Hepatocyte (in vitro differentiated cells): ENCODE results near the gene ZFHX2. TPM values are rescaled to one million over a fixed set of nuclear protein-coding genes. Genes with fewer than 3 reads are reported as not detected.

Source experiments
- DNase-seq: peaks from one replicate; pipeline ENCODE4 v3.0.0-alpha.2; 2016; ENCODE audit warnings: low spot score
- H2AFZ ChIP-seq: fragments of 200-600 bp; sonication (generic); 2 replicates; pipeline ENCODE4 v1.6.0; 2016; ENCODE audit warnings: antibody characterized with exemption, mild to moderate bottlenecking
- H3K27ac ChIP-seq: fragments of 200-600 bp; sonication (generic); 2 replicates; pipeline ENCODE4 v1.5.1; 2016; ENCODE audit warnings: mild to moderate bottlenecking
- H3K27me3 ChIP-seq: fragments of 200-600 bp; sonication (generic); 2 replicates; pipeline ENCODE4 v1.6.1; 2016
- H3K36me3 ChIP-seq: fragments of 200-600 bp; sonication (generic); replicated peaks from 2 replicates; pipeline ENCODE4 v1.5.1; 2016; ENCODE audit warnings: low read depth; ENCODE audit not compliant: insufficient read depth
- H3K4me1 ChIP-seq: fragments of 200-600 bp; sonication (generic); 2 replicates; pipeline ENCODE4 v1.5.1; 2016; ENCODE audit warnings: mild to moderate bottlenecking, moderate library complexity; ENCODE audit not compliant: insufficient read depth
- H3K4me2 ChIP-seq: fragments of 200-600 bp; sonication (generic); 2 replicates; pipeline ENCODE4 v1.6.0; 2016
- H3K4me3 ChIP-seq: fragments of 200-600 bp; sonication (generic); 2 replicates; pipeline ENCODE4 v1.5.1; 2016; ENCODE audit warnings: mild to moderate bottlenecking
- H3K79me2 ChIP-seq: fragments of 200-600 bp; sonication (generic); 2 replicates; pipeline ENCODE4 v1.6.0; 2017; ENCODE audit warnings: mild to moderate bottlenecking
- H3K9me2 ChIP-seq: fragments of 200-600 bp; sonication (generic); replicated peaks from 2 replicates; pipeline ENCODE4 v1.6.0; 2017; ENCODE audit warnings: mild to moderate bottlenecking; ENCODE audit not compliant: insufficient read depth
- H3K9me3 ChIP-seq: fragments of 200-600 bp; sonication (generic); 2 replicates; pipeline ENCODE4 v1.5.1; 2016; ENCODE audit warnings: low read depth, mild to moderate bottlenecking
- H4K20me1 ChIP-seq: fragments of 200-600 bp; sonication (generic); 2 replicates; pipeline ENCODE4 v1.6.0; 2016; ENCODE audit warnings: mild to moderate bottlenecking; ENCODE audit not compliant: insufficient read depth, poor library complexity, severe bottlenecking
- EZH2 ChIP-seq: fragments of 200-600 bp; sonication (generic); IDR thresholded peaks from 2 replicates; pipeline ENCODE4 v1.6.1; 2016; ENCODE audit warnings: antibody characterized with exemption, mild to moderate bottlenecking, borderline replicate concordance
- EZH2phosphoT487 ChIP-seq: fragments of 200-600 bp; sonication (generic); IDR thresholded peaks from one replicate; pipeline ENCODE4 v1.6.1; 2018; ENCODE audit warnings: antibody characterized with exemption, mild to moderate bottlenecking, low read depth, moderate library complexity; ENCODE audit not compliant: unreplicated experiment, severe bottlenecking
- WGBS: methylation state at CpG from one replicate; pipeline ENCODE4 v1.1.6; 2016; ENCODE audit warnings: low lambda C conversion rate; ENCODE audit errors: missing lambda C conversion rate; 5-methylcytosine and 5-hydroxymethylcytosine counted together
- polyA plus RNA-seq: library from polyadenylated mRNA; unstranded; fragments of >200 nt; fragmentation: Nextera tagmentation; extraction: Ambion mirVana; gene quantifications from 2 replicates; pipeline ENCODE4 v1.2.1, GENCODE V29; 2016
- total RNA-seq: library from RNA; depleted of rRNA; stranded (reverse); fragments of >200 nt; gene quantifications from 2 replicates; pipeline ENCODE4 v1.2.3, GENCODE V29; 2014
- TF ChIP-seq, protein P1 (sequence below): fragments of 200-600 bp; sonication (generic); IDR thresholded peaks from 2 replicates; pipeline ENCODE4 v1.5.1; 2016; ENCODE audit warnings: antibody characterized with exemption, mild to moderate bottlenecking; ENCODE audit not compliant: poor library complexity

Gene ZFHX2
- total and polyA plus RNA-seq, 2 experiments from 2014 or later, result 1.4 to 1.5 TPM

DNA sequence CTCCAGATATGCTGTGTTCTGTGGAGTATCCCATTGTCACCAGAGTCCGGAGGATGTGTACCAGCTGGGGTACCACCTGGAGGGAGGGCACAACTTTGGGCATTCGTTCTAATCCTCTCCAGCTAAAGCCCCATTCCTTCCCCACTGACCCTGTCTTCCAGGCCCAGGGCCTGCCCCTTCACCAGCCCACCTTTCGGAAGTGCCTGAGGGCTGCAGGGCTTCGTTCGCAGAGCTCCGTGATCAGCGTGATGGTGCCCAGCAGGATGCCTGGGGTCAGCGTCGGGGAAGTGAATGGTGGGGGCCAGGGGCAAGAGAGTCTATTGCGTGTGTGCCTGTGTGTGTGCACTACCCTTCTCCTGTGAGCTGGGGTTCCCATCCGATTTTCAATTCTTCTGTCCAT is 14.1 kb upstream of the ZFHX2 start:
- no peak for DNase-seq
- Histone ChIP-seq H3K79me2 (peaks cover 13% of the 10 kb centered on the region), H3K9me2 (no peaks in the 10 kb centered on the region), H3K4me2 (no peak overlapping the region), H3K9me3 (no peaks in the 10 kb centered on the region), H3K4me3 (no peak overlapping the region), H3K4me1 (peaks cover 16% of the 10 kb centered on the region), H3K36me3 (no peaks in the 10 kb centered on the region), H3K27ac (no peak overlapping the region), H4K20me1 (no peaks in the 10 kb centered on the region), H3K27me3 (no peaks in the 10 kb centered on the region), H2AFZ (no peak overlapping the region)
- WGBS, result 95% methylated on average over 11 of the region's 11 CpGs
- TF ChIP-seq, protein P1, sequence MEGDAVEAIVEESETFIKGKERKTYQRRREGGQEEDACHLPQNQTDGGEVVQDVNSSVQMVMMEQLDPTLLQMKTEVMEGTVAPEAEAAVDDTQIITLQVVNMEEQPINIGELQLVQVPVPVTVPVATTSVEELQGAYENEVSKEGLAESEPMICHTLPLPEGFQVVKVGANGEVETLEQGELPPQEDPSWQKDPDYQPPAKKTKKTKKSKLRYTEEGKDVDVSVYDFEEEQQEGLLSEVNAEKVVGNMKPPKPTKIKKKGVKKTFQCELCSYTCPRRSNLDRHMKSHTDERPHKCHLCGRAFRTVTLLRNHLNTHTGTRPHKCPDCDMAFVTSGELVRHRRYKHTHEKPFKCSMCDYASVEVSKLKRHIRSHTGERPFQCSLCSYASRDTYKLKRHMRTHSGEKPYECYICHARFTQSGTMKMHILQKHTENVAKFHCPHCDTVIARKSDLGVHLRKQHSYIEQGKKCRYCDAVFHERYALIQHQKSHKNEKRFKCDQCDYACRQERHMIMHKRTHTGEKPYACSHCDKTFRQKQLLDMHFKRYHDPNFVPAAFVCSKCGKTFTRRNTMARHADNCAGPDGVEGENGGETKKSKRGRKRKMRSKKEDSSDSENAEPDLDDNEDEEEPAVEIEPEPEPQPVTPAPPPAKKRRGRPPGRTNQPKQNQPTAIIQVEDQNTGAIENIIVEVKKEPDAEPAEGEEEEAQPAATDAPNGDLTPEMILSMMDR, result no peak
- TF ChIP-seq EZH2 (no peak), EZH2phosphoT487 (no peak)

GRCh38 chr14:23564876-23565275 is 13.3 kb upstream of the ZFHX2 start:
- 91% methylated on average over 7 of the region's 7 CpGs for WGBS
- Histone ChIP-seq H3K9me2 (no peaks in the 10 kb centered on the region), H4K20me1 (no peaks in the 10 kb centered on the region), H3K79me2 (peaks cover 13% of the 10 kb centered on the region), H3K4me1 (peaks cover 16% of the 10 kb centered on the region), H3K4me3 (no peak overlapping the region), H3K27me3 (no peaks in the 10 kb centered on the region), H3K36me3 (no peaks in the 10 kb centered on the region), H3K27ac (no peak overlapping the region), H3K9me3 (no peaks in the 10 kb centered on the region), H3K4me2 (no peak overlapping the region), H2AFZ (no peak overlapping the region)
- no peak for DNase-seq
- TF ChIP-seq EZH2phosphoT487 (no peak), EZH2 (no peak)
- TF ChIP-seq, protein P1, result no peak

DNA sequence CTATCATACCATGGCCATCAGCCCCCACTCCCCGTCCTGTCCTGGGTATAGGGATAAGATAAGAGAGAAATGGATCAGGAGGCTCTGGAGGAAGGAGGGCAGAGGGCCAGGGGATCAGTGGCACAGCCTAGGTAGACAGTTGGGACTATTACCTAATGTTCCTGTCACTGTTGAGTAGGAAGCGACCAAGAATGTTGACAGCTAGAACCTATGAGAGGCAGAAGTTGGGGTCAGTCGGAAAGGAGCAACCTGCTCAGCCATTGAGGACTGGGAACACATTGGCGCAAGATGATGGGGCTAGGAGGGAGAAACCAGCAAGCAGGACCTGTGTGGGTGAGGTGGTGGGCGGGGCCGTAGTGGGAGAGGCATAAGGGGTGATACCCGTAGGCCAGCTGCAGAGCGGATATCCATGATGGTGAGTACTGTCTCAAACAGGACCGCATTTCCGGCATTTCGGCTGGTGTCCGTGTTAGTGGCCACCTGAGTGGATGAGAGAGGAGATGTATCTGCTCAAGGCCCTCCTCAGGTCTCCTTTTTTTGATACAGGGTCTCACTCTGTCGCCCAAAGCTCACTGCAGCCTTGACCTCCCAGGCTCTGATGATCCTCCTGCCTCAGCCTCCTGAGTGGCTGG is 12.7 kb upstream of the ZFHX2 start:
- H3K79me2 ChIP-seq, result peaks cover 13% of the 10 kb centered on the region
- H4K20me1 ChIP-seq, result no peaks in the 10 kb centered on the region
- no peaks in the 10 kb centered on the region for H3K27me3 ChIP-seq
- no peak overlapping the region for H3K4me3 ChIP-seq
- WGBS, result 94% methylated on average over 13 of the region's 13 CpGs
- no peaks in the 10 kb centered on the region for H3K36me3 ChIP-seq
- H3K4me1 ChIP-seq, result peaks cover 16% of the 10 kb centered on the region
- no peak overlapping the region for H3K4me2 ChIP-seq
- no peak overlapping the region for H3K27ac ChIP-seq
- no peak overlapping the region for H2AFZ ChIP-seq
- no peak for TF ChIP-seq EZH2
- TF ChIP-seq, protein P1, result no peak
- TF ChIP-seq EZH2phosphoT487, result no peak
- no peaks in the 10 kb centered on the region for H3K9me2 ChIP-seq
- H3K9me3 ChIP-seq, result no peaks in the 10 kb centered on the region
- no peak for DNase-seq
